GM19455 (cell line): ENCODE results near the gene IL10RA.
"Not testable (repeated sequence)": the region's sequence is repeated elsewhere in the genome, so short reads cannot be mapped to it uniquely, and the experiment has no call there.

Experiments used
- ATAC-seq: cut with Tn5 transposase; IDR thresholded peaks from one replicate; pipeline ENCODE4 v1.9.1; 2021; ENCODE audit not compliant: unreplicated experiment

IL10RA gene

DNA sequence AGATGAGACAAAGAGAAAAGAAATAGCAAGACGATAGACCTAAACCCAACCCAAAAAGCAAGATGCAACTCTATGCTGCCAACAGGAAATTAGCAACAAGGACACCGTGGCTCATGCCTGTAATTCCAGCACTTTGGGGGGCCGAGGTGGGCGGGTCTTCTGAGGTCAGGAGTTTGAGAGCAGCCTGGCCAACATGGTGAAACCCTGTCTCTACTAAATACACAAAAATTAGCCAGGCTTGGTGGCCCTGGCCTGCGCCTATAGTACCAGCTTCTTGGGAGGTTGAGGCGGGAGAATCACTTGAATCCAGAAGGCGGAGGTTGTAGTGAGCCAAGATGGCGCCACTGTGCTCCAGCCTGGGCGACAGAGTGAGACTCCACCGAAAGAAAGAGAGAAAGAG lies 24.3 kb upstream of the IL10RA start:
- ATAC-seq = no peak

DNA sequence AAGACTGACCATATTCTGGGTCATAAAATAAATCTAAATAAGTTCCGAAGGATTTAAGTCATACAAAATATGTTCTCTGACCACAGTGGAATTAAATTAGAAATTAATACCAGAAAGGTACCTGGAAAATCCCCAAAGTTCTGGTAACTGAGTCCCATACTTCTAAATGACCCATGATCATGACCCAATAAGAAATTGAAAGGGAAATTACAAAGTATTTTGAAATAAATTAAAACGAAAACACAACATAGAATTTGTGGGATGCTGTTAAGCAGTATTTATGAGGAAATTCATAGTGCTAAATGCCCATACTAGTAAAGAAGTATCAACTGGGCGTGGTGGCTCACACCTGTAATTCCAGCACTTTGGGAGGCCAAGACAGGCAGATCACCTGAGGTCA lies 23.4 kb upstream of the IL10RA start:
- no peak for ATAC-seq

DNA sequence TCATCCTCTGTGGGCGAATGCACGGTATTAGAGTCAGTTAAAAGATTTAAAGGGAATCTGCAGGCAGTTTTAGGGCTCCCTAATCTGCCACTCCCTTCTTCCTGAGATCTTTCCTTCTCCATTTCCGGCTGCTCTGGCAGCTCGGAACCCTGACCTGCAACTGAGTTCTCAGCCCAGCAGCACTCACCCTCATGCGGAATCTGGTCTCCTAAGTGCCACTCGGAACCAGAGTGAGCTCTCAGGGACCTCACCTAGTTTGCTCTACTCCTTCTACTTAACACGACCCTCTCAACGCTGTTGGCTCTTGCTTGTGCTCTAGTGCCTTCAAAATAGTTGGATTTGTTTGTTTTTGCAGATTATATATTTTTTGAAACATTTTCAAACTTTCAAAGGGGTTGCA lies 19.3 kb upstream of the IL10RA start:
- no peak for ATAC-seq

DNA sequence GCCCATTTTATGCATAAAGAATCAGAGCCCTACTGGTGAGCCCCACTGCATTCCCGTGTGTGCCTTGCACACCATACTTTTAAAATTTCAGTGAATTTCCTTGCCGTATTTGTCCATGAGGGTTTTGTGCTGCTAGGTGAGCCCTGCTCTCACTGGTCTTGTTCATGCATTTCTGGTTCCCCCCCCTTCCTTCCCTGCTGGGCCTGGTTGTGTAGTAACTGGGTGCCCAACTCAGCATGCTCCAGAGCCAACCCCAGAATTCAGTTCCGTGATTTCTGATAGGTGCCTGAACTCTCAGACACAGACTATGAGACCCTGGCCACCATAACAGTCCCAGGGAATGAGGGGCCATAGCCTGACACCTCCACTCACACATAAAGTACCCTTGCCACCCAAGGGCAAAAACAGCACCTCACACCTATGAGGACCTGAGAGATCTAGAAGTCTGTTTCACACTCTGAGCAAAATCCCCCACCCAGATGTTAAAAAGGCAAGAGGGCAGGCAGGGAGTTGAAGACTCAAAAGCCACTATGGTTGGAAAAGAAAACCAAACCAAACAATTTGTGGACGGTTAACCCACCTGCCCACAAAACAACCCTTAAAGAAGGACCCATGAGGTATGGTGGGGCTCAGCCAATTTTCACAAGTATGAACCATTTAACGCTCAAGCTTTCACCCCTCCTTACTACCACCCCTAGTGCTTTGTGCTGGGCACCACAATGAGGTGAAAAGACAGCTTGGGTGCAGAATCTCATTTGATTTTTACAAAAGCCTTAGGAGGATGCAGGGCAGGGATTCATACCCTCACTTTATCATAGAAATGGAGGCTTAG lies 16.8 kb upstream of the IL10RA start:
- no peak for ATAC-seq

DNA sequence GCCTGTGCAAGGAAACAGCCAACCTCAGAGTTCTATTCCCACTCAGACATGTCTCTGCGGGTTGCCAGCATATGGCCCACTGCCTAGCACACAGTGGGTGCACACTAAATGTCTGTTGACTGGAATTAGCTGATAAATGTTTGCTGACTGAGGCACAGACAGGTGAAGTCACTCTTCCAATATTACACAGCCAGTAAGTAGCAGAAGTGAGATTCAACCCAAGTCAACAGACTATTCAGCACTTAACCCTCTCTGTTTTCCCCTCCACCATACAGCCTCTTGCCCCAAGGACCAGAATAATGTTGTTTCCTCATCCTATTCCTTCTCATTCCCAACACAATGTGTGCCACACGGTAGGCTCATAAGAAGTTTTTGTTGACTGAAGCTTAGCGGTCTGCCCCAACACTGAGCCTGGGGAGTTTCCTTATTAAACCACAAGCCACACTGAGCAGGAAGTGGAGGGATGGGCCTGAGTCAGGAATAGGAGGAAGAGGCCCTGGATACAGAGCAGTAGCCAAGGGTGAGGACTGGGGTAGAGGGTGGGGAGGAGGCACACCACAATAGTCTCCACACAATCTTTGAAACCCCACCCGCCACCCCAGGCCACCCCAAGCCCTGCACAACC lies 15.7 kb upstream of the IL10RA start:
- no peak for ATAC-seq

DNA sequence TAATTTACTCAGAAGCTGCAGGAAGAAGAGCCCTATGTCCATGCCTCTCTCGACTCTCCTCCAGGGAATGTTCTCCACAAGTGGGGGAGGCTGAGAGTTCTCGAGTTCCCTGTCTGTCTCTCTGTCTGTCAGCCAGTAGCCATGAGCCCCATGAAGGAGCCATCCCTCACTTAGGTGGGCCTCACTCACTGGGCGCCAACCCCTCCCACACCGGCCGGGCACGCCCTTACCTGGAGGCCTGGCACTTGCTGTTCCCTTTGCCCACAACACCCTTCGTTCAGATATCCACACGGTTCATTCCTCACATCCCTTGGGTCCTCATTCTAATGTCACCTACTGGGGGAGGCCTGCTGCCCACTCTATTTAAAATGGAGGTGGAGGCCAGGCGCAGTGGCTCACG lies 14.2 kb upstream of the IL10RA start:
- no peak for ATAC-seq

DNA sequence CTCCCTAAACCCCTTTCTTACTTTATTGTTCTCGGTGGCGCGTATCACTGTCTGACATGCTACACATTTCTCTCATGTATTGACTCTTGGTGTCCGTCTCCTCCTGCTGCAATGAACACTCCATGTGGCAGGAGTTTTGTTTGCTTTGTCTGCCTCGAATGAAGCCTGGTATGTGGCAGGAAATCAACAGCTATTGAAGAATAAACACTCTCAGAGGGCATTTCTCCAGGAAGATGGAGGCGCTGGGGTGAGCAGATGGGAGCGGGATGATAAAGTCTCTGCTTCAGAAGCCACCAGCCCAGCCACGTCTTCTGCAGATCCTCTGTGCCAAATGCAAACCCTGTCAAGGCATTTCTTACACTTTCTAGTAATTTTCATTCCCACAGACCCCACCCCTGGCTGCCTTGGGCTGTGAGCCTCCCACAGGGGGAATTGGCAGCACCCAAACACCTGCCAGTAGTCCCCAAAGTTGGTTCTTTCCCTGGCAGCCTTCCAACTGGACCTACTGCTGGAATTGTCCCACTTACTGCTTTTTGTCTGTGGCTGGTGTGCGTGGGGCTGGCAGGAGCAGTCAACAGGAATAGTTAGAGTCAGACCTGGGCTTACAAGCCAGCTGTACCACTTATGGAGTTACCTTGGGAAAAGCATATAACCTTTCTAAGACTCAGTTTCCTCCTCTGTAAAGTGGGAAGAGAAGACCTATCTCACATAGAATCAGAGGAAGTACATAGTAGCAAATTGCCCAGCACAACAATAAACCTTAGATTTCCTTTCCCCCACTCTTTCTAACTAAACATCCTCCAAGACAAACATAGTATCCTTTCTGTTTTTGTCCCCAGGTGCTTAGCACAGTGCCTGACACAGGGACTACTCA lies 13.3 kb upstream of the IL10RA start:
- no peak for ATAC-seq

DNA sequence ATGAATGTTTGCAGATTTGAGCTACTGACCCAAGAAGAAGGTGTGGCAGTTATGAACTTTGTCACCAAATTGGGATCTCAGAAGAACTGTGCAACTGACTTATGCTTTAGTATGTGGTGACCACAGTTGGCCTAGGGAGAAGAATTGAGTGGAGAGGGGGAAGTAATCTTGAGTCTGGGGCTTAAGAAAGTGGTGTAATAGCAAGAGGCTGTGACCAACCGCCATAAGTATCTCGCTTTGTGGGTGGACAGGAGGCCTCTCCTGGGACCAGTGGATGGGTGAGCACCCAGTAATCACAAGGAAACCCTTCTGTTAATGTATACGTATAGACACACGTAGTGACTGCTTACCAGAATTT lies 12.7 kb upstream of the IL10RA start:
- no peak for ATAC-seq

DNA sequence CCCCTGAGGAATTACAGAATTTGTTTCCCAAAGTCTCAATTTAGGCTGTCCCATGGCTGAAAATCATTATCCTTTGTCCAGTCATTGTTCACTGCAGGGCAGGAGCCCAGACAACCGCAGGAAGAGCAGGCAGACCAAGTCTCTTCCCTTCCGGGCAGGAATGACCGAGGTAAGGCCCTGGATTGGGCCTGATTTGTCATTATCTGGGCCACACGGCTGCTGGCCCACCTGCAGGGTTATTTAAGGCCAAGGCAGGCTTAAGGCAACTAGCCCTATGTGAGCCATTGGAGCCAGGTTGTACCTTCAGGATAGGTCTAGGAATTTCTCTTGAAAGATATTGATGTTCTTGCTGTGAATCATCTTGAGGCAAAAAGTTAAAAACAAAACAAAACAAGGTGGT lies 9.7 kb upstream of the IL10RA start:
- ATAC-seq = no peak

DNA sequence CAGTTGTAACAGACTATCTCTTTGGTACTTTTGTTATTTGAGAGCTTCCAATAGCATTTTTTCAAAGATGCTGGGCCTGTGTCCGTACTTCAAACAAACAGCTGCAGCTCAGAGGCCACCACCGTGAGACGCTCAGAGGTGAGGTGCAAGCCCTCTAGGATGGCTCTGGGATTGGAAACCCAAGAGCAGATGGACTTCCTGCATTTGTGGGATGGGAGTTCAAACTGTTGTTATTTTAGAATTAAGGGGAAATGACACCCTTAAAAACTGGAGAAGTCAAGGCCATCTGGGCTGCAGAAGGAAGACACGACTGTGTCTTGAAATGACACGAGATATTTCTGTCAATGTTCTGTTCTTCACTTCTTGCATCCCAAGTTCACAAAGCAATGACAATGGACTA lies 9.2 kb upstream of the IL10RA start:
- ATAC-seq = no peak

DNA sequence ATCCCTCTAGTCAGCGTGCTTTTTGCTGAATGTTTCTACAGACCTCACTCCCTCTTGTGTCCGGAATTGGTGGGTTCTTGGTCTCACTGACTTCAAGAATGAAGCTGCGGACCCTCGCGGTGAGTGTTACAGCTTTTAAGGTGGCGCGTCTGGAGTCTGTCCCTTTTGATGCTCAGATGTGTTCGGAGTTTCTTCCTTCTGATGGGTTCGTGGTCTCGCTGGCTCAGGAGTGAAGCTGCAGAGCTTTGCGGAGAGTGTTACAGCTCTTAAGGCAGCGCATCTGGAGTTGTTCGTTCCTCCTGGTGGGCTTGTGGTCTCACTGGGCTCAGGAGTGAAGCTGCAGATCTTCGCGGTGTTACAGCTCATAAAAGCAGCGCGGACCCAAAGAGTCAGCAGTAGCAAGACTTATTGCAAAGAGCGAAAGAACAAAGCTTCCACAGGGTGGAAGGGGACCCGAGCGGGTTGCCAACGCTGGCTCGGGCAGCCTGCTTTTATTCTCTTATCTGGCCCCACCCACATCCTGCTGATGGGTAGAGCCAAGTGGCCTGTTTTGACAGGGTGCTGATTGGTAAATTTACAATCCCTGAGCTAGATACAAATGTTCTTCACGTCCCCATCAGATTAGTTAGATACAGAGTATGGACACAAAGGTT lies 8.5 kb upstream of the IL10RA start:
- not testable (repeated sequence) for ATAC-seq

DNA sequence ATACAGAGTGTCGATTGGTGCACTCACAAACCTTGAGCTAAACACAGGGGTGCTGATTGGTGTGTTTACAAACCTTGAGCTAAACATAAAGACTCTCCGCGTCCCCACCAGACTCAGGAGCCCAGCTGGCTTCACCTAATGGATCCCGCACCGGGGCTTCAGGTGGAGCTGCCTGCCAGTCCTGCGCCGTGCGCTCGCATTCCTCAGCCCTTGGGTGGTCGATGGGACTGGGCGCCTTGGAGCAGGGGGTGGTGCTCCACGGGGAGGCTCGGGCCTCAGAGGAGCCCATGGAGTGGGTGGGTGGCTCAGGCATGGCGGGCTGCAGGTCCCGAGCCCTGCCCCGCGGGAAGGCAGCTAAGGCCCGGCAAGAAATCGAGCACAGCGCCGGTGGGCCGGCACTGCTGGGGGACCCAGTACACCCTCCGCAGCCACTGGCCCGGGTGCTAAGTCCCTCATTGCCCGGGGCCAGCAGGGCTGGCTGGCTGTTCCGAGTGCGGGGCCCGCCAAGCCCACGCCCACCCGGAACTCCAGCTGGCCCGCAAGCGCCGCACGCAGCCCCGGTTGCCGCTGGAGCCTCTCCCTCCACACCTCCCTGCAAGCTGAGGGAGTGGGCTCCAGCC lies 7.8 kb upstream of the IL10RA start:
- not testable (repeated sequence) for ATAC-seq

DNA sequence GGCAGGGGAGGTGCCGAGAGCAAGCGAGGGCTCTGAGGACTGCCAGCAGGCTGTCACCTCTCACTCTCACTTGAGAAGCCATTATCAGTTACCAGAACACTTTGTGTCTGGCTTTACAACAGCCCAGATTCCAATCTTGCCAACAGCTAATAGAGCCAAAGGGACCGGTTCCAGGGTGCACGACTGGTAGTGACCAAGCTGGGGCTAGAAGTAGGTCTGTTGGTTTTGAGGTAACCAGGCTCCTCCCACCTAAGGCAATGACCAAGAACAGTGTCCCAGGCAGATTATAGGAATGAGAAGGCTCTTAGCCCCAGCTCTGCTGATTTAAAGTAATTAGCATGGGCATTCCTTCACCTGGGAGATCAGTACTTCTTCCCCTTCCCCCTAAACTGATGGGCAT lies 7.2 kb upstream of the IL10RA start:
- ATAC-seq = no peak

DNA sequence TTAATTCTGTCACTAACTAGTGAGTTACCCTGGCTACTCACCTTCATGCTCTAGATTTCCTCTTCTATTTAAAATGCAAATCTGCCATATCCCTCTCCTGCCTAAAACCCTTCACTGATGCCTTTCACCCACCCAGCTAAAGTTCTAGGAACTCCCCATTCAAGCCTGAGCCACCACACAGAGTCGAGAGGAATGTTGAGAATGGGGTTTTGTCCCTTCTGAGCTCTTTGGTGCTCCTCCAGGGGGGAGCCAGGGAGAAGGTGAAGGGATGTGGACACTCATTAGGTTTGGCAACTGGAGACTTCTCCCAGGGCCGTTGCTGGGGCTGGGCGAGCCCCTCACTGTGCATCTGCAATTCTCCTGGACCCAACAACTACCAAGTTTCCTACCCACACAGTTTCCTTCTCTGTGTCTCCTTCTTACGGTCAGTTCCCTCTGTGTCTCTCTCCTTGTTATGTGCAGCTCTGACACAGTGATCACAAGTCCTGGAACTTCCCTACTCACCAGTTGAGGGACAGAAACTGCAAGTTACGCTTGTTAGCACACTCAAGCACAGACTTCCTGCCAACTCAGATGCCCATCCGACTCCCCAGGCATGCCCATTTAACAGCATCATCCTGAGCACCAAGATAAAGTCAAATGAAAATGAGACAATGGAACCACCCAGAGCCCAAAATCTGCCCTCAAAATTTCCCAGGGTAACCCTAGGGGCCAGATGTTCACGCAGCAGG lies 6.5 kb upstream of the IL10RA start:
- ATAC-seq = no peak

DNA sequence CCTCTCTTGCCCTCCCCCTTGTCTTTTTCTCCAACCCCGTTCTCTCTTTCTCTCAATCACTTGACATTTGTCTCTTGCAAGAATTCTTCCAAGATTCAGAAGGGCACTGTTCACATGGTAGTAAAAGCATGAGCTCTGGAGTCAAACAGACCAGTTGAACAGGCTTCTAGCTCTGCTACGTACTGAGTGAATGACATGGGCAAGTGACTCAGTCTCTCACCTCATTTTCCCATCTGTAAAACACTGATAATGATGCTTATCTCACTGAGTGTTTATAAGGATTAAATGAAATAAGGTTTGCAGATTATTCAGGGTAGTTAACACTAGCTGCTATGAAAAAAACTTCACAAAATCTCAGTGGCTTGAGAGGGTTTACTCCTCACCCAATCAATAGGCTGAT lies 5.9 kb upstream of the IL10RA start:
- ATAC-seq = no peak

DNA sequence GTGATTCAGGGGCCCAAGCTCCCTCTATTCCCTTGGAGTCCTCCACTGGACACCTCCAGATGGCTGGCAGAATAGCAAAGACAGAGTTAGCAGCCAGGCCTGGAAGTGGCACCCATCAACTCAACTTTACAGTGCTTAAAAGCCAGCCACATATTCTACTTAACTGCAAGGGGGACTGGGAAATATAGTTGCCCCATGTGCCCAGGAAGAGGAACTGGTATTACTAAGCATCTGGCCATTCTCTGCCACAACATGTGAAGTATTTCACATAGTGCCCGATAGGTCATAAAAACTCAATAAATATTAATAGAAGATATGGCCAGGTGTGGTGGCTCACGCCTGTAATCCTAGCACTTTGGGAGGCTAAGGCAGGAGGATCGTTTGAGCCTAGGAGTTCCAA lies 5.5 kb upstream of the IL10RA start:
- no peak for ATAC-seq

DNA sequence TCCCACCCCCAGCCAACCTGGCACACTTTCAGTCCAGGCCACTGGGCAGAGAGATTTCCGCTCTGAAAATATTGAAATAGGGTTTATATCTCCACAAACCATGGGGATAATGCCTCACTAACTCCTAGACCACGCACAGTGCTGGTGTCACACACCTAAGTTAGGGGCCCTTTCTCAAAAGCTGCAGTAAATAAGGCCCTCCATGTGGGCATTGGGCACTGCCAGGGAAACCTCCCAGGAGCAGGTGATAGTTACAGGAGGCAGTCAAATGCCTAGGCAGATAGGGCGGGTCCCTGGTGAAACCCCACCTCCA lies 3.1 kb upstream of the IL10RA start:
- ATAC-seq = no peak

DNA sequence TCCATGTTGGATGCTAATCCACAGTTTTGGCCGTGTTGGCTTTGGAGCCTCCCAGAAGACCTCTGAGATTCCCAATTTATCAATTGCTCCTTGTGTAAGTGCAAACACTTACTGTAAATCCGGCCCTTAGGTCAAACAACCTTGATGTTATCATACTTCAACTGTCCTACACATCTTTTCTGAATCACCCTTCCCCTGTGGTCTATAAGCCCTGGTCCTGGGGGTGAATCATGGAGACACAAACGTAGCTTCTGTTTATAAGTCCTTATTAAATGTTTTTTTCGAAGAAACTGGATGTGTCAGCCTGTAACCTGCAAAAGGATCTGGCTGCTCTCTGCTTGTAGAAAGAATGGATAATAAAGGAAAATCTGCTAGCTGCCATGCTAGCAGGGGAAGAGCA lies 1.7 kb upstream of the IL10RA start:
- no peak for ATAC-seq

DNA sequence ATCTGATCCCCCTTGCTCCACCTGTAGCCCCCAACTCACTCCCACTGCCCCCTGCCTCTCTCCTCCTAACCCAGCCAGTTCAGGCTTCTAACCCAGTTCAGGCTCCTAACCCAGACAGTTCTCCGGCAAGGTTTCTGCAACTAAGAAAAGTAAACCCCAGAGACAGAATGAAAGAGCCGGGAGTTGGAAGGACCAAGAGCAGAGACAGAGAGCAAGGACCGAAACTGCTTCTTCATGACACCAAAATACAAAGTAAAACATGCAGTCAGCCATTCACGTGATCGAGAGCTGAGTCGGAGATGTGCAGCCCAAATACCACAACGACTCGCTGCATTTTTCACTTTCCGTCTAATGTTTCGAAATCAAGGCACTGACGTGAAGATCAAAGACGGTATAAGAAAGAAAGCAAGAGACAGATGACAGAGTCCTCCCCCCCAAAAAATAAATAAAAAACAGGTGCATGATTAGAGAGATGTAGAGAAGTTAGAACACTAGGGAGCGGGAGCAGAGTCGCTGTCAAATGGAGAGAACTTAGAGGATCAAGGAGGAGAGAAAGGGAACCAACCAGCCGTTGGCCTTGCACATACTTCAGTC lies 884 bp downstream of the IL10RA start:
- ATAC-seq = peak; percentile 49
